GM12878 (cell line): Measurements from ENCODE around the gene MYL6B. TPM values are rescaled to one million over a fixed set of nuclear protein-coding genes. Genes with fewer than 3 reads are reported as not detected.

Experiments
- ATAC-seq: fragments of 200-7000 bp; cut with Tn5 transposase; 3 replicates; pipeline ENCODE4 v1.9.1; 2020; ENCODE audit warnings: mild to moderate bottlenecking, moderate library complexity
- BruUV-seq: library from RNA; stranded (reverse); fragments of 400-500 nt; replicated peaks from 2 replicates; lab custom pipeline; 2021; lab: Mats Ljungman, UMichigan
- CTCF ChIA-PET: fragments of 300-600 bp; sonication (Branson Sonifier 250); formaldehyde crosslinking; extraction: SDS; loops from one replicate; lab custom pipeline; 2021; ENCODE audit warnings: inconsistent platforms; lab: Yijun Ruan, JAX
- POLR2A ChIA-PET: fragments of 350-600 bp; formaldehyde crosslinking; extraction: SDS; loops from one replicate; lab custom pipeline; 2021; ENCODE audit warnings: inconsistent platforms; lab: Charles Lee
- RAD21 ChIA-PET: fragments of 300-600 bp; sonication (Branson Sonifier 250); formaldehyde crosslinking; loops from one replicate; lab custom pipeline; 2023; ENCODE audit warnings: antibody characterized with exemption; ENCODE audit not compliant: unreplicated experiment; lab: Charles Lee
- SMC1A ChIA-PET: fragments of 300-600 bp; sonication (Branson Sonifier 250); formaldehyde crosslinking; loops from one replicate; lab custom pipeline; 2023; ENCODE audit not compliant: unreplicated experiment, uncharacterized antibody; lab: Charles Lee
- DNase-seq: peaks from one replicate; pipeline ENCODE4 v3.0.0-alpha.2; 2011; ENCODE audit warnings: low read depth, low spot score
- FAIRE-seq: peaks from 3 replicates; lab custom pipeline; 2011; peaks lifted over from hg19 to GRCh38; lab: Jason Lieb, UNC
- H2AFZ ChIP-seq: 2 replicates; pipeline ENCODE4 v1.6.0; 2011; ENCODE audit warnings: low read depth, low read length, control low read depth; ENCODE audit not compliant: control insufficient read depth
- H3K27ac ChIP-seq: 2 replicates; pipeline ENCODE4 v1.5.1; 2011; ENCODE audit warnings: control low read depth; ENCODE audit not compliant: control insufficient read depth, insufficient read depth
- H3K27me3 ChIP-seq, 2 experiments: replicated peaks in 1 of 2; 2 replicates each; pipeline versions ENCODE4 v1.6.0 to v1.6.1; 2011; ENCODE audit warnings: low read length in 1 of 2; ENCODE audit not compliant: control insufficient read depth in 2 of 2, insufficient read depth in 2 of 2
- H3K36me3 ChIP-seq, 2 experiments: 2 replicates each; pipeline ENCODE4 v1.5.1; 2011; ENCODE audit warnings: low read length in 1 of 2; ENCODE audit not compliant: control insufficient read depth in 2 of 2, insufficient read depth in 2 of 2
- H3K4me1 ChIP-seq: 2 replicates; pipeline ENCODE4 v1.6.1; 2011; ENCODE audit warnings: mild to moderate bottlenecking, low read length, moderate library complexity, mixed read lengths; ENCODE audit not compliant: control insufficient read depth, insufficient read depth
- H3K4me2 ChIP-seq: 2 replicates; pipeline ENCODE4 v1.6.0; 2011; ENCODE audit warnings: control low read depth; ENCODE audit not compliant: control insufficient read depth, insufficient read depth
- H3K4me3 ChIP-seq: fragments of 200-600 bp; sonication (generic); 2 replicates; pipeline ENCODE4 v1.5.1; 2016
- H3K79me2 ChIP-seq: 2 replicates; pipeline ENCODE4 v1.6.0; 2011; ENCODE audit warnings: low read length; ENCODE audit not compliant: control insufficient read depth, insufficient read depth
- H3K9ac ChIP-seq: 2 replicates; pipeline ENCODE4 v1.8.0; 2011; ENCODE audit warnings: low read length, control low read depth, mixed read lengths; ENCODE audit not compliant: control insufficient read depth, insufficient read depth
- H3K9me3 ChIP-seq: replicated peaks from 3 replicates; pipeline ENCODE4 v1.5.1; 2011; ENCODE audit warnings: mild to moderate bottlenecking, low read length; ENCODE audit not compliant: control insufficient read depth, insufficient read depth
- H4K20me1 ChIP-seq: 2 replicates; pipeline ENCODE4 v1.6.0; 2011; ENCODE audit not compliant: control insufficient read depth, insufficient read depth
- CHD1 ChIP-seq: IDR thresholded peaks from 2 replicates; pipeline ENCODE4 v1.6.1; 2012; ENCODE audit warnings: low read depth, low read length, improper control_type of control experiment
- EGR1 ChIP-seq, 2 experiments: IDR thresholded peaks; 1 replicate in 1 of 2; 2 replicates in 1 of 2; pipeline ENCODE4 v1.6.1; 2011 to 2012; ENCODE audit warnings: low read depth in 2 of 2, low read length in 2 of 2, borderline replicate concordance in 1 of 2, mild to moderate bottlenecking in 1 of 2, moderate library complexity in 1 of 2
- POU2F2 ChIP-seq: IDR thresholded peaks from 3 replicates; pipeline ENCODE4 v1.6.1; 2011; ENCODE audit warnings: low read depth, mild to moderate bottlenecking, low read length, borderline replicate concordance
- TCF7 ChIP-seq: IDR thresholded peaks from 2 replicates; pipeline ENCODE4 v1.6.1; 2014; ENCODE audit warnings: antibody characterized with exemption, borderline replicate concordance
- WRNIP1 ChIP-seq: IDR thresholded peaks from 2 replicates; pipeline ENCODE4 v1.6.1; 2011; ENCODE audit warnings: low read depth, low read length, improper control_type of control experiment, borderline replicate concordance
- WGBS: methylation state at CpG from one replicate; pipeline ENCODE4 v1.1.6; 2016; ENCODE audit warnings: low lambda C conversion rate; ENCODE audit not compliant: insufficient replicate concordance, insufficient coverage; ENCODE audit errors: missing lambda C conversion rate; 5-methylcytosine and 5-hydroxymethylcytosine counted together
- in situ Hi-C: fragments of 300-500 bp; cut with MboI; formaldehyde crosslinking; loops from 9 replicates; pipeline ENCODE4 v1.14.3; 2018; ENCODE audit warnings: mixed read lengths
- intact Hi-C: fragments of 100-400 bp; cut with micrococcal nuclease; formaldehyde crosslinking; loops from one replicate; pipeline ENCODE4 v1.14.2; 2022; ENCODE audit not compliant: unreplicated experiment
- polyA plus RNA-seq, 11 experiments: library from polyadenylated mRNA; depleted of rRNA in 4 of 11; unstranded in 6 of 11; stranded (reverse) in 5 of 11; fragments of >200 nt; fragmentation: Nextera tagmentation in 4 of 11; fragmentation: Illumina TruSeq in 1 of 11; extraction: Ambion mirVana in 4 of 11; extraction: Trizol in 1 of 11; gene quantifications; 1 replicate in 1 of 11; 2 replicates in 10 of 11; pipeline versions ENCODE4 v1.2.1 to v1.2.3, GENCODE V29; 2011 to 2016; ENCODE audit warnings: inconsistent platforms in 2 of 11, missing spikeins in 2 of 11, low read depth in 1 of 11
- total RNA-seq, 4 experiments: library from RNA; depleted of rRNA in 3 of 4; stranded (reverse); fragments of >200 nt in 3 of 4; fragmentation: Illumina TruSeq in 1 of 4; extraction: Trizol in 1 of 4; gene quantifications; 2 replicates each; pipeline versions ENCODE4 v1.2.1 to v1.2.3, GENCODE V29; 2013 to 2021
- TF ChIP-seq, protein P1 (sequence below): fragments of 450-650 bp; IDR thresholded peaks from 2 replicates; pipeline ENCODE4 v1.6.1; 2014; ENCODE audit warnings: mild to moderate bottlenecking
- TF ChIP-seq, protein P2 (sequence below): IDR thresholded peaks from 2 replicates; pipeline ENCODE4 v1.6.1; 2012; ENCODE audit warnings: low read depth, low read length, improper control_type of control experiment
- TF ChIP-seq, protein P3 (sequence below): fragments of 450-650 bp; formaldehyde crosslinking; IDR thresholded peaks from 2 replicates; pipeline ENCODE4 v1.4.0; 2020; ENCODE audit warnings: mild to moderate bottlenecking, moderate library complexity
- TF ChIP-seq, protein P4 (sequence below): fragments of 450-650 bp; IDR thresholded peaks from 2 replicates; pipeline ENCODE4 v1.6.1; 2017; ENCODE audit warnings: borderline replicate concordance
- TF ChIP-seq, protein P5 (sequence below): fragments of 150-350 bp; IDR thresholded peaks from 2 replicates; pipeline ENCODE4 v1.6.1; 2014; ENCODE audit warnings: mild to moderate bottlenecking, low read depth, low read length

MYL6B gene
- total and polyA plus RNA-seq, 10 of the 15 experiments (the other 5 are each of a cell fraction or from before 2014, with no cell fraction given), result 75.5 to 153 (median 114) TPM

DNA sequence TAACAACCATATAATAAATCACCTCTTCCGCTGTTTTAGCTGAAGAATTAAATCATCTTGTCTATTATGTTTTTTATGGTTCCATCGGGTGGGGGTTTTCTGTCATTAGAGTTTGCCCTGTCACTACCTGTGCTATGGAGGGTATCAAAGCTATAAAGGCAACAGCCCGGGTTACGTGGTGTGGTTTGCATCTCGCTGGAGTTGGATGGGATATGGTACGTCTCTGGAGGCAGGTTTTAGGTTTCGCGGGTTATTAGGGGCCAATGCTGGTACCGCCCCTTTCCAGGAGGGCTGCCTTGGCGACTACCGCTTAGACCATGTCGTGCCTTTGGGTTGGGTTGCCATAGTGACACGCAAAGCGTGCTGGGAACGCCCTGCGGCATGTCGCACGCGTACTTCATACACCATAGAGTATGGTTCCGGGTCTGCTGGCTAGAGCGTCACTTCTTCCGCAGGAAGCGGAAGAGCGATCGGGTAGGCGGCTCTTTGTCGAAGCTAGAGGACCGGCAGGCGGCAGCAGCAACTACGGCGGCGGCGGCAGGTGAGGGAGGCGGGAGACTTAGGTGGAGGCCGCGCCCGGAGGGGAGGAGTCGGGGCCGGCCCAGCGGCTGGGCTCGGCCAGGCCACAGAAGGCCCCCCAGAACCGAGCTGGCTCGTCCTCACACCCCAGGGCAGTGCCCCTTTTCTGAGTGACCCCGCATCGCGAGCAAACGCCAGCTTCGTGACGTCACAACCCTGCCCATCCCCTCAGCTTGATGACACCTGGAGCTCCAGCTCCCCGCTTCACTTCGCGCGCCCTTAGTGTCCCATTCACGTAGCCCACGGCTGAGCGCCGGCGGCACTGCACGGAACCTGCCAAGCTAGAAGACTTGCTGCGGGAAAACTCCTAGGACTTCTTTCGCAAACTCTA is 34.4 kb upstream of the MYL6B start, which contains the start of gene ZC3H10:
TSS of gene ZC3H10 (plus strand) at position 489 of the 910 bp plus-strand sequence. CDS start 2,297 bp downstream, outside the sequence.
- H3K9me3 ChIP-seq, result no peaks in the 10 kb centered on the region
- H3K4me3 ChIP-seq, result peak within 1 kb of the TSS; percentile 90
- H4K20me1 ChIP-seq, result no peaks in the 10 kb centered on the region
- SMC1A ChIA-PET, result interaction anchor here (0.6 to 4.5 kb wide), 14 partner anchors 10 to 380 kb away, joined by 3 to 50 read pairs (median 4); partner anchors contain the start of genes ESYT1, MYL6B, PA2G4 and RNF41
- peak within 1 kb of the TSS; percentile 79 for H3K27ac ChIP-seq
- peaks cover 28% of the 10 kb centered on the region for H3K79me2 ChIP-seq
- peak; percentile 86 for ATAC-seq
- H3K9ac ChIP-seq, result peak within 1 kb of the TSS; percentile 80
- in situ Hi-C loops, result no loop called here
- H3K27me3 ChIP-seq, result no peaks in the 10 kb centered on the region
- 1% methylated on average over 61 of the region's 61 CpGs for WGBS
- peak within 1 kb of the TSS; percentile 74 for H2AFZ ChIP-seq
- no TSS peak for BruUV-seq
- H3K36me3 ChIP-seq, result peaks cover 0 to 3% of the 10 kb centered on the region in 2 experiments; a peak in 1 of 4 replicates
- FAIRE-seq, result peak; percentile 99
- intact Hi-C loops, result loop anchor here (1.0 to 5.0 kb wide), 10 partner anchors 8 to 569 kb away; partner anchors contain the start of genes ANKRD52, CNPY2, DNAJC14 and MYL6B
- POLR2A ChIA-PET, result interaction anchor here (0.6 to 5.5 kb wide), 22 partner anchors 9 to 528 kb away, joined by 3 to 95 read pairs (median 4); partner anchors contain the start of genes ANKRD52, ATP5F1B, CNPY2 and COQ10A
- DNase-seq, result peak; percentile 99
- peak within 1 kb of the TSS; percentile 99 for H3K4me2 ChIP-seq
- RAD21 ChIA-PET, result interaction anchor here (0.5 to 3.9 kb wide), 19 partner anchors 10 to 646 kb away, joined by 3 to 57 read pairs (median 5); partner anchors contain the start of genes ANKRD52, ESYT1, MYL6B and ORMDL2
- CTCF ChIA-PET, result interaction anchor here (0.5 to 4.5 kb wide), 29 partner anchors 10 to 762 kb away, joined by 3 to 121 read pairs (median 5); partner anchors contain the start of genes ANKRD52, CD63, ESYT1 and MYL6B
- H3K4me1 ChIP-seq, result peaks cover 15% of the 10 kb centered on the region
- TF ChIP-seq, protein P1, sequence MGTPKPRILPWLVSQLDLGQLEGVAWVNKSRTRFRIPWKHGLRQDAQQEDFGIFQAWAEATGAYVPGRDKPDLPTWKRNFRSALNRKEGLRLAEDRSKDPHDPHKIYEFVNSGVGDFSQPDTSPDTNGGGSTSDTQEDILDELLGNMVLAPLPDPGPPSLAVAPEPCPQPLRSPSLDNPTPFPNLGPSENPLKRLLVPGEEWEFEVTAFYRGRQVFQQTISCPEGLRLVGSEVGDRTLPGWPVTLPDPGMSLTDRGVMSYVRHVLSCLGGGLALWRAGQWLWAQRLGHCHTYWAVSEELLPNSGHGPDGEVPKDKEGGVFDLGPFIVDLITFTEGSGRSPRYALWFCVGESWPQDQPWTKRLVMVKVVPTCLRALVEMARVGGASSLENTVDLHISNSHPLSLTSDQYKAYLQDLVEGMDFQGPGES, result peak; percentile 46; the same call in 1 of the 2 replicates
- TF ChIP-seq, protein P2, sequence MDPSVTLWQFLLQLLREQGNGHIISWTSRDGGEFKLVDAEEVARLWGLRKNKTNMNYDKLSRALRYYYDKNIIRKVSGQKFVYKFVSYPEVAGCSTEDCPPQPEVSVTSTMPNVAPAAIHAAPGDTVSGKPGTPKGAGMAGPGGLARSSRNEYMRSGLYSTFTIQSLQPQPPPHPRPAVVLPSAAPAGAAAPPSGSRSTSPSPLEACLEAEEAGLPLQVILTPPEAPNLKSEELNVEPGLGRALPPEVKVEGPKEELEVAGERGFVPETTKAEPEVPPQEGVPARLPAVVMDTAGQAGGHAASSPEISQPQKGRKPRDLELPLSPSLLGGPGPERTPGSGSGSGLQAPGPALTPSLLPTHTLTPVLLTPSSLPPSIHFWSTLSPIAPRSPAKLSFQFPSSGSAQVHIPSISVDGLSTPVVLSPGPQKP, result peak; percentile 96
- TF ChIP-seq TCF7 (no peak), EGR1 (IDR thresholded peaks at IDR 0.05; ENCODE audit: borderline replicate concordance in 1 of 2, low read depth in 2 of 2, low read length in 2 of 2) (peak; percentile 79 to 82), WRNIP1 (no peak), POU2F2 (peak; percentile 99), CHD1 (no peak)
- TF ChIP-seq, protein P3, sequence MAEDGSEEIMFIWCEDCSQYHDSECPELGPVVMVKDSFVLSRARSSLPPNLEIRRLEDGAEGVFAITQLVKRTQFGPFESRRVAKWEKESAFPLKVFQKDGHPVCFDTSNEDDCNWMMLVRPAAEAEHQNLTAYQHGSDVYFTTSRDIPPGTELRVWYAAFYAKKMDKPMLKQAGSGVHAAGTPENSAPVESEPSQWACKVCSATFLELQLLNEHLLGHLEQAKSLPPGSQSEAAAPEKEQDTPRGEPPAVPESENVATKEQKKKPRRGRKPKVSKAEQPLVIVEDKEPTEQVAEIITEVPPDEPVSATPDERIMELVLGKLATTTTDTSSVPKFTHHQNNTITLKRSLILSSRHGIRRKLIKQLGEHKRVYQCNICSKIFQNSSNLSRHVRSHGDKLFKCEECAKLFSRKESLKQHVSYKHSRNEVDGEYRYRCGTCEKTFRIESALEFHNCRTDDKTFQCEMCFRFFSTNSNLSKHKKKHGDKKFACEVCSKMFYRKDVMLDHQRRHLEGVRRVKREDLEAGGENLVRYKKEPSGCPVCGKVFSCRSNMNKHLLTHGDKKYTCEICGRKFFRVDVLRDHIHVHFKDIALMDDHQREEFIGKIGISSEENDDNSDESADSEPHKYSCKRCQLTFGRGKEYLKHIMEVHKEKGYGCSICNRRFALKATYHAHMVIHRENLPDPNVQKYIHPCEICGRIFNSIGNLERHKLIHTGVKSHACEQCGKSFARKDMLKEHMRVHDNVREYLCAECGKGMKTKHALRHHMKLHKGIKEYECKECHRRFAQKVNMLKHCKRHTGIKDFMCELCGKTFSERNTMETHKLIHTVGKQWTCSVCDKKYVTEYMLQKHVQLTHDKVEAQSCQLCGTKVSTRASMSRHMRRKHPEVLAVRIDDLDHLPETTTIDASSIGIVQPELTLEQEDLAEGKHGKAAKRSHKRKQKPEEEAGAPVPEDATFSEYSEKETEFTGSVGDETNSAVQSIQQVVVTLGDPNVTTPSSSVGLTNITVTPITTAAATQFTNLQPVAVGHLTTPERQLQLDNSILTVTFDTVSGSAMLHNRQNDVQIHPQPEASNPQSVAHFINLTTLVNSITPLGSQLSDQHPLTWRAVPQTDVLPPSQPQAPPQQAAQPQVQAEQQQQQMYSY (CRISPR knock-in tag), result 0 out of 2 replicates have a peak, but pooled peaks have one; percentile 60
- TF ChIP-seq, protein P4, sequence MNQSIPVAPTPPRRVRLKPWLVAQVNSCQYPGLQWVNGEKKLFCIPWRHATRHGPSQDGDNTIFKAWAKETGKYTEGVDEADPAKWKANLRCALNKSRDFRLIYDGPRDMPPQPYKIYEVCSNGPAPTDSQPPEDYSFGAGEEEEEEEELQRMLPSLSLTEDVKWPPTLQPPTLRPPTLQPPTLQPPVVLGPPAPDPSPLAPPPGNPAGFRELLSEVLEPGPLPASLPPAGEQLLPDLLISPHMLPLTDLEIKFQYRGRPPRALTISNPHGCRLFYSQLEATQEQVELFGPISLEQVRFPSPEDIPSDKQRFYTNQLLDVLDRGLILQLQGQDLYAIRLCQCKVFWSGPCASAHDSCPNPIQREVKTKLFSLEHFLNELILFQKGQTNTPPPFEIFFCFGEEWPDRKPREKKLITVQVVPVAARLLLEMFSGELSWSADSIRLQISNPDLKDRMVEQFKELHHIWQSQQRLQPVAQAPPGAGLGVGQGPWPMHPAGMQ, result no peak
- TF ChIP-seq, protein P5, sequence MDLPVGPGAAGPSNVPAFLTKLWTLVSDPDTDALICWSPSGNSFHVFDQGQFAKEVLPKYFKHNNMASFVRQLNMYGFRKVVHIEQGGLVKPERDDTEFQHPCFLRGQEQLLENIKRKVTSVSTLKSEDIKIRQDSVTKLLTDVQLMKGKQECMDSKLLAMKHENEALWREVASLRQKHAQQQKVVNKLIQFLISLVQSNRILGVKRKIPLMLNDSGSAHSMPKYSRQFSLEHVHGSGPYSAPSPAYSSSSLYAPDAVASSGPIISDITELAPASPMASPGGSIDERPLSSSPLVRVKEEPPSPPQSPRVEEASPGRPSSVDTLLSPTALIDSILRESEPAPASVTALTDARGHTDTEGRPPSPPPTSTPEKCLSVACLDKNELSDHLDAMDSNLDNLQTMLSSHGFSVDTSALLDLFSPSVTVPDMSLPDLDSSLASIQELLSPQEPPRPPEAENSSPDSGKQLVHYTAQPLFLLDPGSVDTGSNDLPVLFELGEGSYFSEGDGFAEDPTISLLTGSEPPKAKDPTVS, result 0 out of 2 replicates have a peak, but pooled peaks have one; percentile 54
